GM10248 (cell line): Measurements from ENCODE around the gene RPH3AL.

Experiments used
- CTCF ChIA-PET: fragments of 300-600 bp; sonication (Branson Sonifier 250); formaldehyde crosslinking; extraction: SDS; loops from one replicate; lab custom pipeline; 2021; ENCODE audit warnings: antibody characterized with exemption; lab: Yijun Ruan, JAX
- POLR2A ChIA-PET: fragments of 350-650 bp; sonication (Branson Sonifier 250); formaldehyde crosslinking; extraction: SDS; loops from one replicate; lab custom pipeline; 2020; ENCODE audit warnings: antibody characterized with exemption; lab: Yijun Ruan, JAX
- DNase-seq: peaks from one replicate; pipeline ENCODE4 v3.0.0; 2012; ENCODE audit errors: extremely low spot score
- TF ChIP-seq, protein P1 (sequence below): IDR thresholded peaks from 2 replicates; pipeline ENCODE4 v1.5.1; 2012; ENCODE audit warnings: mild to moderate bottlenecking, low read depth; ENCODE audit errors: extremely low read depth, missing control alignments, control extremely low read depth

Gene RPH3AL

GRCh38 chr17:299546-299945 lies 53.1 kb downstream of the RPH3AL start:
- ChIA-PET POLR2A (no interaction called here), CTCF (no interaction called here)
- DNase-seq: no peak
- TF ChIP-seq, protein P1, sequence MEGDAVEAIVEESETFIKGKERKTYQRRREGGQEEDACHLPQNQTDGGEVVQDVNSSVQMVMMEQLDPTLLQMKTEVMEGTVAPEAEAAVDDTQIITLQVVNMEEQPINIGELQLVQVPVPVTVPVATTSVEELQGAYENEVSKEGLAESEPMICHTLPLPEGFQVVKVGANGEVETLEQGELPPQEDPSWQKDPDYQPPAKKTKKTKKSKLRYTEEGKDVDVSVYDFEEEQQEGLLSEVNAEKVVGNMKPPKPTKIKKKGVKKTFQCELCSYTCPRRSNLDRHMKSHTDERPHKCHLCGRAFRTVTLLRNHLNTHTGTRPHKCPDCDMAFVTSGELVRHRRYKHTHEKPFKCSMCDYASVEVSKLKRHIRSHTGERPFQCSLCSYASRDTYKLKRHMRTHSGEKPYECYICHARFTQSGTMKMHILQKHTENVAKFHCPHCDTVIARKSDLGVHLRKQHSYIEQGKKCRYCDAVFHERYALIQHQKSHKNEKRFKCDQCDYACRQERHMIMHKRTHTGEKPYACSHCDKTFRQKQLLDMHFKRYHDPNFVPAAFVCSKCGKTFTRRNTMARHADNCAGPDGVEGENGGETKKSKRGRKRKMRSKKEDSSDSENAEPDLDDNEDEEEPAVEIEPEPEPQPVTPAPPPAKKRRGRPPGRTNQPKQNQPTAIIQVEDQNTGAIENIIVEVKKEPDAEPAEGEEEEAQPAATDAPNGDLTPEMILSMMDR: no peak

GRCh38 chr17:298791-299450 lies 53.7 kb downstream of the RPH3AL start:
- ChIA-PET CTCF (no interaction called here), POLR2A (no interaction called here)

DNA sequence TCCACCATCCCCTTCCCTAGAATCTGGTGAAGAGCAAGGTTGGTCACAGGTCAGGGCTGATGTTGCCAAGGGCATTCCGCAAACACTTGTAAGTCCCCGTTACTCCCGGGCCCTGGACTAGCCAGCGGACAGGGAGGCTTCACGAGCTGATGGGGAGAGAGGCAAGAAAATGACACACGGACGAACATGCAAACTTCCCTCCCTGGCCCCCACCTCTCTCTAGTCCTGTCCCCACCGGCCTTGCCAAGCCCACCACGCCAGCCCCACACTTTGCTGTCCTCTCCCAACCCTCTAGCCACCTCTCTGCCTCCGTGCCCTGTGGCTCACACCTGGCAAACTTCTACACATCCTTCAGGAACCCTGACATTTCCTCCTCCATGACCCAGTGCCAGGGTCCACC lies 54.8 kb downstream of the RPH3AL start:
- TF ChIP-seq, protein P1: no peak
- CTCF ChIA-PET: no interaction called here
- no peak for DNase-seq
- POLR2A ChIA-PET: no interaction called here

More at GRCh38 chr17:298791-299450, 53.7 kb downstream of the RPH3AL start:
- TF ChIP-seq, protein P1: no peak
- no peak for DNase-seq

GRCh38 chr17:296906-297690 lies 55.5 kb downstream of the RPH3AL start:
- POLR2A ChIA-PET: no interaction called here
- CTCF ChIA-PET: no interaction called here
- TF ChIP-seq, protein P1: no peak
- no peak for DNase-seq

- POLR2A ChIA-PET: no interaction called here
- TF ChIP-seq, protein P1: no peak
- DNase-seq: no peak
- CTCF ChIA-PET: no interaction called here
These were observed 56.2 kb downstream of the RPH3AL start for GRCh38 chr17:296379-296778.

DNA sequence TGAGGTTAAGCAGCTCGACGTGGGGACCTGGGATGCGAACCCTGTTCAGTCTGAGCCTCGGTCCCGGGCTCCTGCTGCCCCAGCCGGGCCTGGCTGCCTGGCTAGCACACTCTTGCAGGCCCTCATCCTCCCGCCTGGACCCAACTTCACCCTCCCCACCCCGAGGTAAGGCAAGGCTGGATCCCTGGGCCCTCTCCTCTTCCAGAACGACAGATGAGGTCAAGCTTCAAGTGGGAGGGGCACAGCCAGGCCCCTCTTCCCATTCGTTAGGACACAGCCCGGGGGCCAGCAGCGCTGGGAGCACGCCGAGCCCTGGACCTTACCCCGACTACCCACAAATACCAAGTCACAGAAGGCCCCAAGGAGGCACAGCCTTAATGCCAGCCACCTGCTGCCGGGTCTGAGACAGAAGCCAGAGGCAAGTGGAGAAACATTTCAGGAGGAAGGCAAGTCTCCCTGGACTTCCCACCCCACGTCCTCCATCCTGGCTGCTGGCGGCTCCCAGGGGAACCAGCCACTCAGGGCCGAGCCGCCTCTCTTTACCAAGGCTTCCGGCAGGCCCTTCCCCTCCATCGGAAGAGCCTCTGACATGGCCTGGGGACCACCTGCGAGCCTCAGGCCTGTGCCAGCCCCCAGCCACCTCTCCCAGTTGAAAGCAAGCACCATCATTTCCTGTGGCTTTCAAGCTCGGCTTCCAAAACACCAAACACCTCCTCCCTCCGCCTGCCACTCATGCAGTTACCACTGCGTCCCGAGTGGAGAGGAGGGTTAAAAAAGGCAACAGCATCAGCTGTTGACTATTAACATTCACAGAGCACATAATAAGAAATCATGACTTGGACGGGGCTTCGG lies 59.9 kb downstream of the RPH3AL start:
- ChIA-PET POLR2A (no interaction called here), CTCF (interaction anchor here (1.4 to 1.5 kb wide), 2 partner anchors 9 to 33 kb away, joined by 3 to 4 read pairs; no protein-coding TSS in a partner anchor)
- TF ChIP-seq, protein P1: no peak
- DNase-seq: no peak
